ENCODE results near the gene CCDC92B. TPM values are rescaled to one million over a fixed set of nuclear protein-coding genes. Genes with fewer than 3 reads are reported as not detected.

The CCDC92B gene
- total RNA-seq, 1 experiment from 2014 or later, result 0.66 TPM

- Histone ChIP-seq H3K27me3 (replicated peaks; ENCODE audit: control insufficient read depth, insufficient read depth, low read length) (no peaks in the 10 kb centered on the region), H3K4me1 (no peaks in the 10 kb centered on the region), H3K36me3 (ENCODE audit: control insufficient read depth, insufficient read depth, low read length) (peaks cover 2% of the 10 kb centered on the region), H3K9me3 (no peaks in the 10 kb centered on the region), H3K4me3 (ENCODE audit: low read depth, low read length) (no peak overlapping the region)
- intact Hi-C loops (cut with micrococcal nuclease; ENCODE audit: unreplicated experiment), result no loop called here
- no peak for TF ChIP-seq CTCF (IDR thresholded peaks at IDR 0.05; ENCODE audit: insufficient read depth in 1 of 2, low read depth in 1 of 2, low read length in 1 of 2, severe bottlenecking in 1 of 2, unreplicated experiment in 1 of 2)
- Mint-ChIP-seq H3K9me3 (ENCODE audit: unreplicated experiment) (no peaks in the 10 kb centered on the region), H3K4me1 (ENCODE audit: low read depth, unreplicated experiment) (no peaks in the 10 kb centered on the region), H3K4me3 (ENCODE audit: unreplicated experiment) (no peak overlapping the region), H3K27ac (ENCODE audit: unreplicated experiment) (no peak overlapping the region), H3K36me3 (ENCODE audit: insufficient read depth, unreplicated experiment) (peaks cover 82% of the 10 kb centered on the region), H3K27me3 (ENCODE audit: insufficient read depth, unreplicated experiment) (no peaks in the 10 kb centered on the region)
- CTCF ChIA-PET, result no interaction called here
- BruUV-seq (replicated peaks), result no TSS peak
- POLR2A ChIA-PET, result interaction anchor here (0.6 kb wide), 1 partner anchor 1448 kb away, joined by 3 read pairs; no protein-coding TSS in a partner anchor
- DNase-seq, result no peak
Observed at GRCh38 chr17:2691965-2692780, 57.3 kb downstream of the CCDC92B start.

- DNase-seq, result no peak
- H3K9me3 ChIP-seq, result no peaks in the 10 kb centered on the region
- ChIA-PET POLR2A (no interaction called here), CTCF (no interaction called here)
- BruUV-seq (replicated peaks), result no TSS peak
- Mint-ChIP-seq H3K9me3 (ENCODE audit: unreplicated experiment) (no peaks in the 10 kb centered on the region), H3K27ac (ENCODE audit: unreplicated experiment) (no peak overlapping the region), H3K36me3 (ENCODE audit: insufficient read depth, unreplicated experiment) (peaks cover 78% of the 10 kb centered on the region), H3K4me1 (ENCODE audit: low read depth, unreplicated experiment) (no peaks in the 10 kb centered on the region), H3K27me3 (ENCODE audit: insufficient read depth, unreplicated experiment) (no peaks in the 10 kb centered on the region), H3K4me3 (ENCODE audit: unreplicated experiment) (no peak overlapping the region)
- no peak for TF ChIP-seq CTCF (IDR thresholded peaks at IDR 0.05; ENCODE audit: insufficient read depth in 1 of 2, low read depth in 1 of 2, low read length in 1 of 2, severe bottlenecking in 1 of 2, unreplicated experiment in 1 of 2)
- intact Hi-C loops (cut with micrococcal nuclease; ENCODE audit: unreplicated experiment), result no loop called here
- H3K36me3 ChIP-seq (ENCODE audit: control insufficient read depth, insufficient read depth, low read length), result peaks cover 2% of the 10 kb centered on the region
- no peaks in the 10 kb centered on the region for H3K27me3 ChIP-seq (replicated peaks; ENCODE audit: control insufficient read depth, insufficient read depth, low read length)
- H3K4me1 ChIP-seq, result no peaks in the 10 kb centered on the region
- no peak overlapping the region for H3K4me3 ChIP-seq (ENCODE audit: low read depth, low read length)
Observed at GRCh38 chr17:2691069-2691871, 58.2 kb downstream of the CCDC92B start.

- H3K36me3 Mint-ChIP-seq (ENCODE audit: insufficient read depth, unreplicated experiment), result peaks cover 78% of the 10 kb centered on the region
- Histone ChIP-seq H3K9me3 (no peaks in the 10 kb centered on the region), H3K36me3 (ENCODE audit: control insufficient read depth, insufficient read depth, low read length) (peaks cover 2% of the 10 kb centered on the region), H3K4me3 (ENCODE audit: low read depth, low read length) (no peak overlapping the region), H3K27me3 (replicated peaks; ENCODE audit: control insufficient read depth, insufficient read depth, low read length) (no peaks in the 10 kb centered on the region), H3K4me1 (no peaks in the 10 kb centered on the region)
- CTCF ChIA-PET, result interaction anchor here (0.7 kb wide), 1 partner anchor 1157 kb away, joined by 3 read pairs; no protein-coding TSS in a partner anchor
- intact Hi-C loops (cut with micrococcal nuclease; ENCODE audit: unreplicated experiment), result no loop called here
- no peaks in the 10 kb centered on the region for H3K9me3 Mint-ChIP-seq (ENCODE audit: unreplicated experiment)
- H3K4me3 Mint-ChIP-seq (ENCODE audit: unreplicated experiment), result no peak overlapping the region
- no peaks in the 10 kb centered on the region for H3K27me3 Mint-ChIP-seq (ENCODE audit: insufficient read depth, unreplicated experiment)
- BruUV-seq (replicated peaks), result no TSS peak
- H3K4me1 Mint-ChIP-seq (ENCODE audit: low read depth, unreplicated experiment), result no peaks in the 10 kb centered on the region
- peak overlapping the region; percentile 29 for H3K27ac Mint-ChIP-seq (ENCODE audit: unreplicated experiment)
- POLR2A ChIA-PET, result no interaction called here
- TF ChIP-seq CTCF (IDR thresholded peaks at IDR 0.05; ENCODE audit: insufficient read depth in 1 of 2, low read depth in 1 of 2, low read length in 1 of 2, severe bottlenecking in 1 of 2, unreplicated experiment in 1 of 2), result no peak
- no peak for DNase-seq
Observed at GRCh38 chr17:2690165-2691068, 59.0 kb downstream of the CCDC92B start.

All from Caco-2 (cell line).